LNCaP clone FGC (cell line): Measurements from ENCODE around the gene OXGR1.
"Not testable (repeated sequence)": the region's sequence is repeated elsewhere in the genome, so short reads cannot be mapped to it uniquely, and the experiment has no call there.

Experiments used
- DNase-seq: peaks from one replicate; pipeline ENCODE4 v3.0.0-alpha.2; 2011; ENCODE audit warnings: low read depth
- H3K4me3 ChIP-seq: 2 replicates; pipeline ENCODE4 v1.5.1; 2011; ENCODE audit warnings: mild to moderate bottlenecking, low read depth, low read length, control low read depth
- CTCF ChIP-seq: IDR thresholded peaks from 2 replicates; pipeline ENCODE4 v1.5.1; 2012; ENCODE audit warnings: mild to moderate bottlenecking; ENCODE audit not compliant: control insufficient read depth, insufficient read depth; ENCODE audit errors: extremely low read depth

The OXGR1 gene

GRCh38 chr13:96994017-96994857 lies at the start of gene OXGR1:
OXGR1 (minus strand) TSS chr13:96994476; CDS start chr13:96987759, 6,717 bp downstream.
- no peak for TF ChIP-seq CTCF
- DNase-seq: no peak
- H3K4me3 ChIP-seq: no peak within 1 kb of the TSS

DNA sequence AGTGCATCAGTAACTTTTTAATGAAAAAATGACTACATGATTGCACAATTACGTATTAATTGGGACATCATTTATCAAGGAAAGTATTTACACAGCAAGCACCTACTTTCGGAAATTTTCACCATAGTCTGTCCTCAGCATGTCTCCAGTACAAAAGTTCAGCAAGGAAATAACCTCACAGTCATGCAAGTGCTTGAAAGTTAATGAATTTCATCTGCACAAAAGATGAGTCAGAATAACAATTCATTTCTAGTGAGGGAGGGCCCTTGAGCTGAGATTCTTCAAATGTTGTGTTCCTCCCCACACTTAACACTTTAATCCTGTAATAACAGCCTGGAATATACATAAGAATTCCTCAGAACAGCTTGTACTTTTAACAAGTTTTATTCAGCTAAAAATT lies 49.0 kb upstream of the OXGR1 start:
- H3K4me3 ChIP-seq: no peak overlapping the region
- TF ChIP-seq CTCF: no peak
- no peak for DNase-seq

GRCh38 chr13:97030705-97031452 lies 36.6 kb upstream of the OXGR1 start:
- no peak for DNase-seq
- TF ChIP-seq CTCF: peak; percentile 44
- no peak overlapping the region for H3K4me3 ChIP-seq

- H3K4me3 ChIP-seq: no peak overlapping the region
- TF ChIP-seq CTCF: peak; percentile 69
- DNase-seq: no peak
Observed at GRCh38 chr13:97028441-97029299, 34.4 kb upstream of the OXGR1 start.

DNA sequence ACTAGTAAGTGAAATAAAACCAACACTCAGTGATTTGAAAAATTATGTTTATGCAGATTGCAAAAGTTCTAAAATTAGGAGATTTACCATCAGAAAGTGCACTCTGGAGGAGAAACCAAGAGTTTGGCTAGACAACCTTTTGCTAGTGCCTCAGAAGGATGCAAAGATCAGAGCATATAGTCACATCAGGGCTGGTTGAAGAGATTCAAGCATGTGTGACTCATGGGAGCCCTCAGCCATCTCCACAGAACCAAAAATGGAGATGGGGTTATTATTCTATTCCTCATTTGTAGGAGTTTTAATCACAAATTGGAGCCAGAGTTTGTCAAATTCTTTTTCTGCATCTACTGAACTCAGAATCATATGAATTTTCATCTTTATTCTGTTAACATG lies 32.9 kb upstream of the OXGR1 start:
- TF ChIP-seq CTCF: no peak
- no peak overlapping the region for H3K4me3 ChIP-seq
- no peak for DNase-seq

- no peak for DNase-seq
- H3K4me3 ChIP-seq: no peak overlapping the region
- TF ChIP-seq CTCF: no peak
Observed at GRCh38 chr13:97026531-97027161, 32.4 kb upstream of the OXGR1 start.

- DNase-seq, H3K4me3 ChIP-seq: not testable (repeated sequence)
Observed at GRCh38 chr13:97023812-97024211, 29.5 kb upstream of the OXGR1 start.
